ENCODE data around the gene P2RX6. TPM values are rescaled to one million over a fixed set of nuclear protein-coding genes. Genes with fewer than 3 reads are reported as not detected.

P2RX6 gene
- total and polyA plus RNA-seq, 9 of the 15 experiments (the other 6 are each of a cell fraction or from before 2014, with no cell fraction given) = 0.01 to 3.9 (median 1.5) TPM; not detected in 1

- TF ChIP-seq HMGN3 (IDR thresholded peaks at IDR 0.05; ENCODE audit: borderline replicate concordance, extremely low read depth, insufficient read length, low read depth, low read length) = no peak
- TF ChIP-seq, protein P1, sequence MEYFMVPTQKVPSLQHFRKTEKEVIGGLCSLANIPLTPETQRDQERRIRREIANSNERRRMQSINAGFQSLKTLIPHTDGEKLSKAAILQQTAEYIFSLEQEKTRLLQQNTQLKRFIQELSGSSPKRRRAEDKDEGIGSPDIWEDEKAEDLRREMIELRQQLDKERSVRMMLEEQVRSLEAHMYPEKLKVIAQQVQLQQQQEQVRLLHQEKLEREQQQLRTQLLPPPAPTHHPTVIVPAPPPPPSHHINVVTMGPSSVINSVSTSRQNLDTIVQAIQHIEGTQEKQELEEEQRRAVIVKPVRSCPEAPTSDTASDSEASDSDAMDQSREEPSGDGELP (CRISPR knock-in tag; IDR thresholded peaks at IDR 0.05; ENCODE audit: borderline replicate concordance) = no peak
- TF ChIP-seq ZNF408 (CRISPR knock-in tag; IDR thresholded peaks at IDR 0.05; ENCODE audit: low read depth) = no peak
- no peak for TF ChIP-seq FOSL1 (tag; conservative IDR thresholded peaks at IDR 0.05)
- no peak for TF ChIP-seq ZNF121 (CRISPR knock-in tag; conservative IDR thresholded peaks at IDR 0.05)
- TF ChIP-seq ASH1L (IDR thresholded peaks at IDR 0.05; ENCODE audit: borderline replicate concordance, low read depth, partially characterized antibody) = no peak
- TF ChIP-seq KDM5B (IDR thresholded peaks at IDR 0.05; ENCODE audit: insufficient replicate concordance, low read depth, low read length) = no peak
- TF ChIP-seq ZNF551 (CRISPR knock-in tag; IDR thresholded peaks at IDR 0.05) = no peak
- TF ChIP-seq POLR3G (IDR thresholded peaks at IDR 0.05; ENCODE audit: extremely low read depth, insufficient read length, insufficient replicate concordance) = no peak
- no peak for TF ChIP-seq ZBTB5 (IDR thresholded peaks at IDR 0.05)
- 0 out of 2 replicates have a peak, but pooled peaks have one; percentile 21 for TF ChIP-seq FOXK1 (CRISPR knock-in tag; IDR thresholded peaks at IDR 0.05; ENCODE audit: borderline replicate concordance)
- no peak for TF ChIP-seq PBX2 (CRISPR knock-in tag; IDR thresholded peaks at IDR 0.05; ENCODE audit: low read depth)
- TF ChIP-seq PBX2 (tag; conservative IDR thresholded peaks at IDR 0.05; ENCODE audit: low read depth) = no peak
- TF ChIP-seq SREBF1 (IDR thresholded peaks at IDR 0.05; ENCODE audit: borderline replicate concordance, low read depth, low read length) = no peak
- TF ChIP-seq ZBTB34 (CRISPR knock-in tag; IDR thresholded peaks at IDR 0.05) = no peak
- TF ChIP-seq POLR2H (tag; IDR thresholded peaks at IDR 0.05; ENCODE audit: low read depth) = no peak
- no peak for TF ChIP-seq ETV5 (CRISPR knock-in tag; IDR thresholded peaks at IDR 0.05; ENCODE audit: low read depth)
- TF ChIP-seq, protein P2, sequence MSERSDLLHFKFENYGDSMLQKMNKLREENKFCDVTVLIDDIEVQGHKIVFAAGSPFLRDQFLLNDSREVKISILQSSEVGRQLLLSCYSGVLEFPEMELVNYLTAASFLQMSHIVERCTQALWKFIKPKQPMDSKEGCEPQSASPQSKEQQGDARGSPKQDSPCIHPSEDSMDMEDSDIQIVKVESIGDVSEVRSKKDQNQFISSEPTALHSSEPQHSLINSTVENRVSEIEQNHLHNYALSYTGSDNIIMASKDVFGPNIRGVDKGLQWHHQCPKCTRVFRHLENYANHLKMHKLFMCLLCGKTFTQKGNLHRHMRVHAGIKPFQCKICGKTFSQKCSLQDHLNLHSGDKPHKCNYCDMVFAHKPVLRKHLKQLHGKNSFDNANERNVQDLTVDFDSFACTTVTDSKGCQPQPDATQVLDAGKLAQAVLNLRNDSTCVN (CRISPR knock-in tag; IDR thresholded peaks at IDR 0.05) = peak; percentile 31; the same call in 1 of the 2 replicates
Measured at GRCh38 chr22:21042978-21043859, 28.3 kb downstream of the P2RX6 start (continued).

Measured in K562 (cell line).